HPDE6-E6E7 (cell line): Measurements from ENCODE around the gene KMT2A.
"Not testable (repeated sequence)": the region's sequence is repeated elsewhere in the genome, so short reads cannot be mapped to it uniquely, and the experiment has no call there.

Experiments used
- DNase-seq: peaks from one replicate; pipeline ENCODE4 v3.0.0; 2011; ENCODE audit warnings: missing footprints; ENCODE audit errors: extremely low spot score

The KMT2A gene

DNA sequence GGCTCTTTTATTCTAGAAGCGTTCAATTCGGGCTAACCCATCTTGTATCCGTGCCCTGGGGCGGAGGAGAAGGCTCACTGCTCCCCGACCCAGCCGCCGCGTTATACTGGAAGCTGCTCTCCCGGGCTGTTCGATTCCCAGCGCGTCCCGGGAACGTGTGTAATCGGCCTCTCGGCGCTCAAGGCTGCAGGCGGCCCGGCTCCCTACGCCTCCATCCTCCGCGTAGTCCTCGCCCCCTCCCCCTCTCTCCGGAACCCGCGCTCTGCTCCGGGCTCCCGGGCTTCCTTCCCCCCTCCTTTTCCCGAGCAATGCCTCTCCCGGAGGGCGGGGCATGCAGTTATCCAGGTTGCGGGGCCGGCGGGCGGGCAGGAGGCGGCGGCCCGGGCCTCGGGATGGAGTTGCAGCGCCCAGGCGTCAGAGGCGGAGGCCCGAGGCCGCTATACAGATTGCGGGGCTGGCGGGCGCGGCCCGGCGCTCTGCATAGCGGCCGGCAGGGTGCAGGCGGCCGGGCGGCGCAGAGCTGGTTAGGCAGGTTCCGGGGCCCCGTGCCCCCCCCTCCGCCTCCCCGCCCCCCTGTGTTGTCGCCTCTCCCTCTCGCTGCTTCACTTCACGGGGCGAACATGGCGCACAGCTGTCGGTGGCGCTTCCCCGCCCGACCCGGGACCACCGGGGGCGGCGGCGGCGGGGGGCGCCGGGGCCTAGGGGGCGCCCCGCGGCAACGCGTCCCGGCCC lies at the start of gene KMT2A:
TSS of gene KMT2A (plus strand) at position 600 of the 732 bp plus-strand sequence. CDS start at position 621, 21 bp downstream.
- peak; percentile 89 for DNase-seq

GRCh38 chr11:118396097-118396501 lies 40.2 kb upstream of the KMT2A start:
- no peak for DNase-seq

- DNase-seq = no peak
Observed at GRCh38 chr11:118397448-118397847, 38.8 kb upstream of the KMT2A start.

DNA sequence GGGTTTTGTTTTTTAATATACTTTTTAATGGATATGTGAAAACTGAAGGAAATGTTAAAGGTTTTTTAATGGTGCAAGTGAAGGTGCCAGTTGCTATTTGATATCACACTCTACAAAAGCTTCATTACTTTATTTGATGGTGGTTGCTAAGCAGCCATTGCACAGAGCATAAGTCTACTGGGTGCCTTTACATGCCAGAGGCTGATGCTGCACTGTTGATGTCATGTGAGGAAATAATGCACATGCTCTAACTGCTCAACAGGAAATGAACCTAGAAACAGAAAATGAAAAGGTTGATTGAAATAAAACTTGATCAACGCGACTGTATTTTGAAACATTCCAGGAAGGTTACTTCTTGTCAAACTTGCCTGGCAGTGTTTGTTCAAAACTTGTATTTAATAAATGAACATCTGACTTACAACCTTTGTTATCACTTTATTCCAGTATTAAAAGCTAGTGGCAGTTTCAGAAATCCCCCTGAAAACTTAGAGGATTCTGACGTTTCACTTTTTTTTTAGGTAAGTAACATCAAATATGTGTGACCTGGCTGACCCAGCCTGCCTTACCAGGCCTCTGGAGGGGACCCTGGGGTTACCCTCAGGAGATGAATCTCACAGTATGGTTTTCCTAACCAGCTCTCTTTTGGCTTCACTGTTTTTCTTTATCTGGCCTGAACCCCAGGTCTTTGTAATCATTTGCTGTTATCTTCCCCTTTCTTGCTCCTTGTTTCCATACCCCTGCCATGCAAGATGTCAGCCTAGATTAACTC lies 37.3 kb upstream of the KMT2A start:
- no peak for DNase-seq

GRCh38 chr11:118401151-118401879 lies 35.0 kb upstream of the KMT2A start, which contains the start of gene ATP5MG:
ATP5MG (plus strand) TSS chr11:118401606; CDS start chr11:118401666, 60 bp downstream.
- DNase-seq = peak; percentile 73

GRCh38 chr11:118401880-118402590 lies 34.3 kb upstream of the KMT2A start:
- DNase-seq = no peak

GRCh38 chr11:118402594-118402993 lies 33.7 kb upstream of the KMT2A start:
- DNase-seq = not testable (repeated sequence)

GRCh38 chr11:118406599-118407166 lies 29.6 kb upstream of the KMT2A start:
- no peak for DNase-seq

DNA sequence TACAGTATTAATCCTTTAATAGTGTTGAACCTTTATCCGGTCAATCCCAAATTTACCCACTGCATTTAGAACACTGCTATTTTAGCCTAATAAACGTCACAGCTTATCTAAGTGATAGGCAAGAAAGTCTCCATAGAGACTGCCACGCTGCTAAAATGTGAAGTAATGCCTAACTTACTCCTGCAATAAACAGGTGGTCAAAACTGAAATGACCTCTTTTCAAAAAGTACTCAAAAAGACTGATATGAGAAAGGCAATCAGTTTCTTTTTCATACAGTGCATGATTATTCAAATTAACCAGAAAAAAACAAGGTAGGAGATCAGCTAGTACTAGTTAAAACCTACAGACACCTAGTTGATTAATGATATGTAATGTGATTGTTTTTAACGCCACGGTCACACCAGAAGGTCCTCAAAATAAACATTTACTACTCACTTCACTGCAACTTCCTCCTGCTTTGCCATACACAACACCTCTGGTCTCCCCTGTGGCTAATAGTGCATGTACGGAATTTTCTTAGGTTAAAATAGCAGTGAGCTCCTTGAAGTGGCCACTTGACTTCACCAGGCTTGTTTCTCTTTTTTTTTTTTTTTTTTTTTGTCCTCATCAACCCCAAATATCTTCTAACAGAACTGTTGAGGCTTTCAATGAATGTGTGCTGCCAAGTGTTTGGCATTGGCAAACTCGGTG lies 26.1 kb upstream of the KMT2A start:
- no peak for DNase-seq

- DNase-seq = no peak
Observed at GRCh38 chr11:118411530-118411929, 24.8 kb upstream of the KMT2A start.

DNA sequence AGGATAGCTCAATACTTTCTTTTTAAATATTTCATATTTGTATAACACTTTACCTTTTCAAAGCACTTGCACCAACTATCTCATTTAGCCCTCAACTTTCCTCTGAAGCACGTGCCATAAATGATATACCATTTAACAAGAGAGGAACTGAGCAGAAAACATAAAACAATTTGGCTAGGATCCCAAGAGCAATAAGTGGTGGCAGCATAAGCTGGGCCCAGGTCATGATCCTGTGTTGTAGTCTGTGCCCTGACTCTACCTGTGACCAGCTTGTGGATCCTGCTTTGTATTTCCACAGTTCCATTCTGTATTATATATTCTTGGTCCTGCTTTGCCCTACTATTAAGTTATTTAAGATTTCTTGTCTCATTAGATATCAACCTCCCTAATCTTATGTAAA lies 23.4 kb upstream of the KMT2A start:
- no peak for DNase-seq

DNA sequence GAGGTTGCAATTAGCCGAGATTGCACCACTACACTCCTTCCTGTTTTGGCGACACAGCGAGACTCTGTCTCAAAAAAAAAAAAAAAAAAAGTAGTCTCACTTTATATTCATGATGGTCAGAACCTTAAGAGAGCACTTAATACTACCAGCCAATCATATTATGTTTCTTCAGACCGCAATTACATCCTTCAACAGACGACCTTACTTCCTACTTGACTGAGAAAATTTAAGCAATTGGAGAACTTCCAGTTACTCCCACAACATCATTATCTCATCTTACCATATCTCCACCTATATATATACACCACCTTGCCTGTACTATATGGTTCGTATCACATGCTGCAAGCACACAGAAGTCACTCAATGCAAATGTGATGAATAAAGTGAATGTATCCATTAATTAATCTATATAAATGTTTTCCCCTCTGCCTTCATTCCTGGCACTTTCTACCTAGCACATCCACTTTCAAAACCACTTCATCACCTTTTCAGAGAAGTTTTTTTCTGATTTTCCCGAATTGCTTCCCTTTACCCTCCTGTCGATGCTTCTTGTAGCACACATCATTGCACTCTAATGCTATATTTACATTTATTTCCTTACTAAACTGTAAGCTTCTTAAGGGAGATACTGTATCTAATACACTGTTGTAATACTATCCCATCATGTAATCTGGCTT lies 21.1 kb upstream of the KMT2A start:
- no peak for DNase-seq

- peak; percentile 72 for DNase-seq
Observed at GRCh38 chr11:118415739-118416068, 20.6 kb upstream of the KMT2A start.

- not testable (repeated sequence) for DNase-seq
Observed at GRCh38 chr11:118416900-118417299, 19.4 kb upstream of the KMT2A start.

DNA sequence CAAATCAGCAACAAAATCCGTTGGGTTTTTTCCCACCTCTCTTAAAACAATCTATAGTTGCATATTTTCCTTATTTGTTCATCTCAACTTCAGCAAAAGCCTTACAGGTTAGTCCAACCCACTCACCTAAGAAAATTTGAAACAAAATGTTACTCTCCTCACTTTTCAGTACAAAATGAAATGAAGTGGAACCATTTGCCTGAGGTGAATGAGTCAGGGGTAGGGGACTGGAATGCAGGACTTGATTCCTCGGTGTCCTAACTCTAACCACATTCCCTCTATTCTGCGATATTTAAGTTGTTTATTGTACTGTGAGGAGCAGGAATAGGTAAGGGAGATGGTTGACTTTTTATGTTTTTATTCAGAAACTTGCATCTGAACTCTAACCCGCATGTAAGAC lies 18.5 kb upstream of the KMT2A start:
- no peak for DNase-seq

- DNase-seq = no peak
Observed at GRCh38 chr11:118418766-118419165, 17.5 kb upstream of the KMT2A start.

- DNase-seq = no peak
Observed at GRCh38 chr11:118427707-118428106, 8.6 kb upstream of the KMT2A start.

GRCh38 chr11:118430956-118431355 lies 5.3 kb upstream of the KMT2A start:
- DNase-seq = no peak

GRCh38 chr11:118434123-118434552 lies 2.2 kb upstream of the KMT2A start:
- no peak for DNase-seq
